ENCODE data around the gene AIFM2. TPM values are rescaled to one million over a fixed set of nuclear protein-coding genes. Genes with fewer than 3 reads are reported as not detected.

The AIFM2 gene
- total and polyA plus RNA-seq, 5 experiments from 2014 or later = 0.80 to 6.2 (median 1.5) TPM

DNA sequence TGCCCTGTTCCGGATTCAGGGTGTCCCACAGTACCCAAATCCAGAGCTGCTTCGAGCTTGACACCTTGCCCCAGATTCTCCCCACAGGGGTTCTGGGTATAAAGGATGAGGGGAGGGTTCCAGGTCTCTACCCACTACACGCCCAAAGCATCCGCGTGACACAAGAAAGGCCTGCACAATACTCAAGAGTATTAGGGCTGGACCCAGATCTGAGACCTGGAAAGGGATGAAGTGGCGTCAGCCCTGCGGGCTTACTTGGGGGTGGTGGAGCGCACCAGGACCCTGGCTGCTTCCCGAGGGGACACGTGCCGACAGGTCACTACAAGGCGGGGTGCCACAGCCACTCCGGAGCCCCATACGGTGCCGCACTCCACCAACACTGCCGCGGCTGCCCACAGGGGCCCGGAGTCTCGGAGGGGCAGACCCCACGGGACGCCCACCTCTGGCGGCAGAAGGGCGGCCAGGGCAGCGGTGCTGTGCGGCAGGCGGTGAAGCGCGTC, 12.6 kb upstream of the AIFM2 start:
- DNase-seq = no peak
- ATAC-seq = no peak
- Mint-ChIP-seq H3K4me3 (peak overlapping the region; percentile 79 to 93 (median 87)), H3K36me3 (peaks cover 0 to 24% (median 0%) of the 10 kb centered on the region in 3 donors), H3K9me3 (no peaks in the 10 kb centered on the region), H3K27me3 (no peaks in the 10 kb centered on the region), H3K4me1 (peaks cover 19 to 45% (median 40%) of the 10 kb centered on the region in 4 donors), H3K27ac (peak overlapping the region; percentile 17 to 96 (median 86))
- POLR2A ChIA-PET = interaction anchor here (0.6 to 5.2 kb wide), 11 partner anchors 8 to 1814 kb away, joined by 3 to 157 read pairs (median 5); partner anchors contain the start of genes EIF4EBP2, HNRNPH3, PPA1 and SAR1A

GRCh38 chr10:70144372-70145110, 11.9 kb upstream of the AIFM2 start:
- no peak for DNase-seq
- POLR2A ChIA-PET = interaction anchor here (0.8 to 5.2 kb wide), 4 partner anchors 11 to 88 kb away, joined by 3 to 157 read pairs (median 24); partner anchors contain the start of genes PPA1 and SAR1A

GRCh38 chr10:70142555-70142954, 9.9 kb upstream of the AIFM2 start:
- Mint-ChIP-seq H3K9me3 (no peaks in the 10 kb centered on the region), H3K4me1 (peaks cover 19 to 48% (median 42%) of the 10 kb centered on the region in 4 donors), H3K4me3 (peak overlapping the region in 1 of 10 donors; percentile 11), H3K27ac (peak overlapping the region in 7 of 10 donors; percentile 27 to 85 (median 56)), H3K36me3 (peaks cover 0 to 15% (median 0%) of the 10 kb centered on the region in 3 donors), H3K27me3 (no peaks in the 10 kb centered on the region)
- no peak for ATAC-seq
- no peak for DNase-seq
- POLR2A ChIA-PET = interaction anchor here (1.6 kb wide), 1 partner anchor 28 kb away, joined by 4 read pairs; the partner anchor contains the start of gene SAR1A

More at GRCh38 chr10:70144372-70145110, 11.9 kb upstream of the AIFM2 start:
- Mint-ChIP-seq H3K9me3 (no peaks in the 10 kb centered on the region), H3K4me3 (peak overlapping the region; percentile 79 to 93 (median 87)), H3K27ac (peak overlapping the region; percentile 41 to 96 (median 86)), H3K27me3 (no peaks in the 10 kb centered on the region), H3K36me3 (peaks cover 0 to 17% (median 0%) of the 10 kb centered on the region in 3 donors), H3K4me1 (peaks cover 17 to 45% (median 40%) of the 10 kb centered on the region in 4 donors)
- ATAC-seq = no peak

GRCh38 chr10:70140297-70140696, 7.7 kb upstream of the AIFM2 start:
- Mint-ChIP-seq H3K4me1 (peaks cover 27 to 52% (median 43%) of the 10 kb centered on the region in 4 donors), H3K27me3 (no peaks in the 10 kb centered on the region), H3K27ac (peak overlapping the region in 4 of 10 donors; percentile 9 to 57 (median 28)), H3K36me3 (peaks cover 0 to 17% (median 0%) of the 10 kb centered on the region in 3 donors), H3K4me3 (no peak overlapping the region), H3K9me3 (no peaks in the 10 kb centered on the region)
- POLR2A ChIA-PET = interaction anchor here (0.6 to 1.4 kb wide), 2 partner anchors 9 to 132 kb away, joined by 3 to 4 read pairs; no protein-coding TSS in a partner anchor
- ATAC-seq (no peak), DNase-seq (no peak)

DNA sequence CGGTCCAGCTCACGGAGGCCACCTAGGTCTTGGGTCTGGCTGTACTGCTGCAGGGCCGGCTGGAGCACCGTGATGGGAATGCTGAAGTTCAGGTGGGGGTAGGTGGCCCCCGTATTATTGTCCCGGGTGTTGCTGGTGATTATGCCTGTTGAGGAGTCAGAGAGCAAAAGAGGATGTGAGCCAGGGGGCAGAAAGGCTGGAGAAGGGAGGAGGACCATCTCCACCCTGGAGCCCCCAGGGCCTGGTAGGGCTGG, 7.3 kb upstream of the AIFM2 start:
- peaks cover 27 to 48% (median 40%) of the 10 kb centered on the region in 4 donors for H3K4me1 Mint-ChIP-seq
- H3K27ac Mint-ChIP-seq = peak overlapping the region in 2 of 10 donors; percentile 17 to 57
- ATAC-seq = no peak
- no peaks in the 10 kb centered on the region for H3K27me3 Mint-ChIP-seq
- POLR2A ChIA-PET = interaction anchor here (0.6 to 1.4 kb wide), 2 partner anchors 10 to 132 kb away, joined by 3 to 4 read pairs; no protein-coding TSS in a partner anchor
- peak overlapping the region in 1 of 10 donors; percentile 43 for H3K4me3 Mint-ChIP-seq
- DNase-seq = no peak
- H3K9me3 Mint-ChIP-seq = no peaks in the 10 kb centered on the region
- peaks cover 0 to 17% (median 0%) of the 10 kb centered on the region in 3 donors for H3K36me3 Mint-ChIP-seq

DNA sequence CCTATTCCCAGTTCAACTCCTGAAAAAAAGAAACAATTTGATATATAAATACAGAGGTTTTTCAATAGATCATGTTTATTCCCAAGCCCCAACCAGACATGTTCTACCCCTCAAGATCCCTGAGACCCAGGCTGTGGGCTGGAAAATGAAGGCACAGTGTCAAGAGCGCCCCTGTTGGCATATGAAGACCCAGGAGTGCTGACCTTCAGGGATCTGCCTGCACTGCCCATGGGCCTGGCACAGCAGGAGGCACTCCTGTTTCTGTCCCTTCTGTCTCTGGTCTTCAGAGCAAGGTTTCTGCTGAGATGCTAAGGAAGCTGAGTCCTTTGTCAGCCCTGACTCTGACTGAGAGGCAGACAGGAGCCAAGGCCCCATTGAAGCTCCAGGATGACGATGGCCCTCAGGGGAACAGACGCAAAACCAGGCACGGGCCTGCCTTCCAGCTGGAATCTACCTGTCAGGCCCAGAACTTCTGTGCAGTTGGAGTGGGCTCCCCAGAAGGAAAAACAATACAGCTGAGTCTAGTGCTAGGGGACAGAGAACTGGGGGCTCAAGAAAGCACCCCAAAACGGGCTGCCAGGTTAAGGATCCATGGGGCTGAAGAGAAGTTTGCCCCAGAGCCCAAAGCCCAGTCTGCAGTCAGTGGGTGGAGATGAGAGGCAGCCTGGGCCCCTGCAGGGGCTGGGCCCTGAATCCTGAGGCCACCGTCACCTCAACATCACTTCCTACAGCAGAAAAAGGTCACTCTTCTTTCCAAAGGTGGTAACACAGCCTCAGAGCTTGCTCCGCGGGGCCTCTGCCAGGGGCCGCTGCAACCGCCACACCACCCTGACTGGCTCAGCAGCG, 6.7 kb upstream of the AIFM2 start:
- Mint-ChIP-seq H3K27ac (peak overlapping the region in 3 of 10 donors; percentile 12 to 74 (median 74)), H3K27me3 (no peaks in the 10 kb centered on the region), H3K36me3 (peaks cover 0 to 17% (median 0%) of the 10 kb centered on the region in 3 donors), H3K4me3 (peak overlapping the region in 1 of 10 donors; percentile 43), H3K9me3 (no peaks in the 10 kb centered on the region), H3K4me1 (peaks cover 21 to 43% (median 34%) of the 10 kb centered on the region in 4 donors)
- DNase-seq (no peak), ATAC-seq (no peak)
- POLR2A ChIA-PET = interaction anchor here (0.6 to 1.4 kb wide), 2 partner anchors 10 to 132 kb away, joined by 3 to 4 read pairs; no protein-coding TSS in a partner anchor

DNA sequence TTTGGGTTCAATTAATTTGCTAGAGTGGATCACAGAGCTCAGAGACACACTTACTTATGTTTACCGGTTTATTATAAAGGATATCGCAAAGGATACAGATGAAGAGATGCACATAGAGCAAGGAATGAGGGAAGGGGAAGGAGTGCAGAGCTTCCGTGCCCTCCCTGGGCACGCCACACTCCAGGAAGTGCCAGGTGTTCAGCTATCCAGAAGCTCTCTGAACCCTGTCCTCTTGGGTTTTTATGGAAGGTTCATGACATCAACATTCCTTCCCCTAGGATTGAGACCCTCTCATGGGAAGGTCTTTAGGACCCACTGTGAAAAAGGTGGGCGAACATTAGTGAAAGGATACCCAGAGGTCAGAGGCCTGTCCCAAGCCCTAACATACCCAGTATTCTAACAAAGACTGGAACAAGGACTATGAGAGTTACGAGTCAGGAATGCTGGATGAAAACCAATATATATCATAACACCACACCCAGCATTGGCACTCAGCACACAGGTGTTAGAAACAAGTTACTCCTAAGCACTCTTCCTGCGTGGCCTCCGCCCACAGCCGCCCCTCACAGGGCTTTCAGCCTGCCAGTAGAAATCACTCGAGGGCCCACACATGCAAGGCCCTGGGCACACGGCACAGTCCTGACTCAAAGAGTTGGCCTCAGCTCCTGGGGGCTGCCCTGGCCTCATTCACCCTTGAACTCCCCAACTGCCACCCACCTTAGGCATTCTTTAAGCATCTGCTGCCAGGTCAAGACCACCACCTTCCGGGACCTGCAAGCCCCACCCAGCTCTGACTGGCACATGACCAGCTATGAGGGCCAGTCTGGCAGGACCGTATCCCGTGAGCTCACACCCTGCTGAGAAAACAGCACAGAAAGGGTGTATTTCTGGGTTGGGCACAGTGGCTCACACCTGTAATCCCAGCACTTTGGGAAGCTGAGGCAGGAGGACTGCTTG, 5.6 kb upstream of the AIFM2 start:
- Mint-ChIP-seq H3K4me1 (peaks cover 20 to 36% (median 26%) of the 10 kb centered on the region in 4 donors), H3K4me3 (no peak overlapping the region), H3K9me3 (no peaks in the 10 kb centered on the region), H3K36me3 (peaks cover 0 to 17% (median 0%) of the 10 kb centered on the region in 3 donors), H3K27ac (peak overlapping the region in 5 of 10 donors; percentile 24 to 91 (median 44)), H3K27me3 (no peaks in the 10 kb centered on the region)
- DNase-seq (no peak), ATAC-seq (no peak)
- POLR2A ChIA-PET = interaction anchor here (1.3 to 1.5 kb wide), 2 partner anchors 7 to 45 kb away, joined by 3 to 5 read pairs; no protein-coding TSS in a partner anchor

GRCh38 chr10:70137135-70137534, 4.5 kb upstream of the AIFM2 start:
- Mint-ChIP-seq H3K27me3 (peaks cover 0 to 1% (median 0%) of the 10 kb centered on the region in 5 donors), H3K4me1 (peaks cover 17 to 36% (median 28%) of the 10 kb centered on the region in 4 donors), H3K27ac (peak overlapping the region in 4 of 10 donors; percentile 35 to 67 (median 43)), H3K36me3 (peaks cover 0 to 8% (median 0%) of the 10 kb centered on the region in 3 donors), H3K4me3 (no peak overlapping the region), H3K9me3 (no peaks in the 10 kb centered on the region)
- POLR2A ChIA-PET = interaction anchor here (1.3 to 1.5 kb wide), 2 partner anchors 8 to 44 kb away, joined by 3 to 5 read pairs; no protein-coding TSS in a partner anchor
- DNase-seq (no peak), ATAC-seq (no peak)

- peak overlapping the region in 1 of 10 donors; percentile 18 for H3K27ac Mint-ChIP-seq
- H3K4me3 Mint-ChIP-seq = no peak overlapping the region
- ATAC-seq (no peak), DNase-seq (no peak)
- H3K4me1 Mint-ChIP-seq = peaks cover 18 to 48% (median 38%) of the 10 kb centered on the region in 4 donors
- H3K9me3 Mint-ChIP-seq = no peaks in the 10 kb centered on the region
- POLR2A ChIA-PET = interaction anchor here (1.3 to 1.8 kb wide), 2 partner anchors 11 to 42 kb away, joined by 4 to 6 read pairs; partner anchors contain the start of gene TYSND1
- H3K27me3 Mint-ChIP-seq = peaks cover 0 to 1% (median 0%) of the 10 kb centered on the region in 5 donors
- peaks cover 0 to 8% (median 0%) of the 10 kb centered on the region in 3 donors for H3K36me3 Mint-ChIP-seq
These were observed 3.1 kb upstream of the AIFM2 start for GRCh38 chr10:70135684-70136083.

DNA sequence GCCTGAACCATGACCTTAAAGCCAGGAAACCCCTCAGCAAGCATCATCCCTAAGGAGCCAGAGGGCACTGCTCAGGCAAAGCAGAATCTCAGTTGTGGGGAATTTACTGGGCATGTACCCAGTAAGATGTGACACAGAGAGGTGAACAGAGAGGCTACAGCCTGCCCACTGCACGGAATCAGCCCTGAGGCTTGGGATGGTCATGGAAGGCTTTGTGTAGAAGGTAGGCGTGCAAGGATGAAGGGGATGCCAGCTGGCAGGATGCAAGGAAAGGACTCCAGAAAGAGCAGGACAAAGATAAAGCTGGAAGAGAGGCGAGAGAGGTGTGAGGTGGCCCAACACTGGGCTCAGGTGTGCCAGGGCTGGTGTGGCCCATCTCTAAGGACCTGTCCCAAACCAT, 2.4 kb upstream of the AIFM2 start:
- Mint-ChIP-seq H3K36me3 (peaks cover 0 to 8% (median 0%) of the 10 kb centered on the region in 3 donors), H3K27ac (peak overlapping the region in 3 of 10 donors; percentile 11 to 57 (median 21)), H3K27me3 (peaks cover 0 to 1% (median 0%) of the 10 kb centered on the region in 5 donors), H3K4me3 (no peak overlapping the region), H3K4me1 (peaks cover 19 to 51% (median 38%) of the 10 kb centered on the region in 4 donors), H3K9me3 (no peaks in the 10 kb centered on the region)
- ATAC-seq (no peak), DNase-seq (no peak)
- POLR2A ChIA-PET = interaction anchor here (0.6 to 1.8 kb wide), 3 partner anchors 11 to 49 kb away, joined by 4 to 6 read pairs (median 4); partner anchors contain the start of gene TYSND1

GRCh38 chr10:70131560-70131937, 1.1 kb downstream of the AIFM2 start:
- ATAC-seq = no peak
- no peak for DNase-seq
- peak overlapping the region; percentile 84 to 91 (median 90) for H3K4me3 Mint-ChIP-seq
- H3K4me1 Mint-ChIP-seq = peaks cover 11 to 37% (median 26%) of the 10 kb centered on the region in 4 donors
- peak overlapping the region in 8 of 10 donors; percentile 60 to 95 (median 92) for H3K27ac Mint-ChIP-seq
- POLR2A ChIA-PET = no interaction called here
- H3K36me3 Mint-ChIP-seq = peaks cover 0 to 2% (median 0%) of the 10 kb centered on the region in 3 donors
- H3K9me3 Mint-ChIP-seq = no peaks in the 10 kb centered on the region
- peaks cover 0 to 1% (median 0%) of the 10 kb centered on the region in 5 donors for H3K27me3 Mint-ChIP-seq
